8988T (cell line): ENCODE measurements around the gene SEMA5B.

Experiments
- DNase-seq: peaks from one replicate; pipeline ENCODE4 v3.0.0; 2011

Gene SEMA5B

GRCh38 chr3:122993124-122993978 is 34.2 kb downstream of the SEMA5B start:
- no peak for DNase-seq

- no peak for DNase-seq
These were observed 34.9 kb downstream of the SEMA5B start for GRCh38 chr3:122992676-122993075.

GRCh38 chr3:122992133-122992532 is 35.4 kb downstream of the SEMA5B start:
- DNase-seq: no peak

- no peak for DNase-seq
These were observed 36.2 kb downstream of the SEMA5B start for GRCh38 chr3:122991236-122991985.

GRCh38 chr3:122989856-122990575 is 37.5 kb downstream of the SEMA5B start:
- DNase-seq: no peak

GRCh38 chr3:122988508-122988907 is 39.1 kb downstream of the SEMA5B start:
- DNase-seq: no peak

- DNase-seq: no peak
These were observed 39.7 kb downstream of the SEMA5B start for GRCh38 chr3:122987736-122988319.

- DNase-seq: no peak
These were observed 40.3 kb downstream of the SEMA5B start for GRCh38 chr3:122987231-122987630.

- no peak for DNase-seq
These were observed 40.8 kb downstream of the SEMA5B start for GRCh38 chr3:122986693-122987179.

GRCh38 chr3:122985539-122985938 is 42.0 kb downstream of the SEMA5B start:
- DNase-seq: no peak

GRCh38 chr3:122984650-122985049 is 42.9 kb downstream of the SEMA5B start:
- no peak for DNase-seq

- no peak for DNase-seq
These were observed 43.6 kb downstream of the SEMA5B start for GRCh38 chr3:122984007-122984406.

- no peak for DNase-seq
These were observed 45.1 kb downstream of the SEMA5B start for GRCh38 chr3:122982216-122983185.

GRCh38 chr3:122979211-122979610 is 48.4 kb downstream of the SEMA5B start:
- DNase-seq: no peak

- DNase-seq: no peak
These were observed 49.0 kb downstream of the SEMA5B start for GRCh38 chr3:122978569-122978968.

GRCh38 chr3:122977746-122978466 is 49.7 kb downstream of the SEMA5B start:
- no peak for DNase-seq

GRCh38 chr3:122975924-122976293 is 51.7 kb downstream of the SEMA5B start:
- DNase-seq: no peak

GRCh38 chr3:122975163-122975923 is 52.2 kb downstream of the SEMA5B start:
- DNase-seq: no peak

- no peak for DNase-seq
These were observed 52.8 kb downstream of the SEMA5B start for GRCh38 chr3:122974764-122975162.
